Measurements from ENCODE around the gene RTTN.

Gene RTTN

DNA sequence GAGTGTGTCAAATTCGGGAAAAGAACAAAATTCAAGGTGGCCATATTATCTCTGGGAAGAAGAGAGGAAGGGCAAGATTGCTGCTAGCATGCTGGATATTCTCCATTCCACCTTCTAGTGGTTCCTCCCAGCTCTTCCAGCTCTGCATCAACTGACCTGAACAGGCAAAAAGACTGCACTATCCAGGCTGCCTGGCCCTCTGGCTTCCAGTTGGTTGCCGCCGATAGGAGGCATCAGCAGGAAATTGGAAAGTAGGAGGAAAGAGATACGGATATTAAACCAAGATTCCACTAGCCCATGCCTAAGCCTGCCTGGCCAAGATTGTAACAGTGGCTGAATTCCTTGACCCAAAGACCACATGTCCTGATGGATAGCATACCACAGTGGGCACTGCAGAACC is 1.7 kb upstream of the RTTN start:
- DNase-seq, result no peak

DNA sequence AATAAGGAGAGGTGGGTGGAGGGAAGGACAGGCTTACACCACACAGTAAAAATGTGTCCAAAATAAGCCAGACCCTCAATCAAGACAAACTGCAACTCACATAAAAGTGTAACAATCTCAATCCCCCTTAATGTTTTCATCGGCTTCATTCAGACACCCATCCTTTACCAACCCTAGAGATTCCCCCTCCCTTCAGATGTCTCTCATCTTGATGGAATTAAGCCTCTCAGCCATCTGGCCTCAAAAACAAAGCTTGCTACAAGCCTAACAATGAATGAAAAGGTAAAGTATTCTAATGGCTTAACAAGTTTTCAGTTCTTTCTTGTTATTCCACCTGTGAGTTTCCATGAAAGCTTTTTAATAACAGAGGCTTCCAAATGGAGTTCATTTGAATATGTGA is 5.2 kb downstream of the RTTN start:
- DNase-seq, result no peak

DNA sequence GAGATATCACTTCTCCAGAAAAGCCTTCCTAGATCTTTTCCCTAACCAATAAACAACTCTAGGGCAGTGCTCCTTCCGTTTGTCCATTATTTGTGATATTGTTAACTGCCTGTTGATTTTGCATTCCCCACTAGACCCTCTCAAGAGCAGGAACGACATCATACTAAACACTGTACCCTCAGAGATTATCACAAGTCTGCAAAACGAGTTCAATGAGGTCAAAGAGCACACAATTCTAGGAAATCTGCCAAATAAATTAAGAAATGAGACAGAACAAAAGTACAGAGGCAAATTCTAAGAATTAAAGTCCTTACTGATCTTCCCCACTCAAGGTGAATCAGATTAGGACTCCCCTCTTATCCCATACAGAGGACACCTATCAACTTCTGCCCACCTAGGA is 7.6 kb downstream of the RTTN start:
- DNase-seq, result peak in 1 of 5 donors; percentile 39

DNA sequence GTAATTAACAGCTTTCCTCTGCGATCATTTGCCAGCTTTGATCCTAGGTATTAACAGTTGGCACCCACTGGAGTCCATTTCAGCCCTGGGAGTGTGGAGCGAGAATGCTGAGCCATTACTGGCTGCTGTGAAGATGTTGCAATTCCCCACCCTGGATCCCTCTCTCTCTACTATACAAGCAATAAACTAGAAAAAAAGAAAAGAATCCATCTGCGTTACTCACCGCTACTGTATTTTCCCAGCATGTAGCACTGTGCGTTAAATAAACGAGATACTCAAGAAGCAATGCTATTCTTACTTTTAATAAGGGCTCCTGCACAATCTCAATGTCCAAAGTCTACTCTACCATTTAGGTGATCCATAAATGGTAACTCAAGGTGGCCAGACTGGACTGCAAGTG is 8.5 kb downstream of the RTTN start:
- no peak for DNase-seq

DNA sequence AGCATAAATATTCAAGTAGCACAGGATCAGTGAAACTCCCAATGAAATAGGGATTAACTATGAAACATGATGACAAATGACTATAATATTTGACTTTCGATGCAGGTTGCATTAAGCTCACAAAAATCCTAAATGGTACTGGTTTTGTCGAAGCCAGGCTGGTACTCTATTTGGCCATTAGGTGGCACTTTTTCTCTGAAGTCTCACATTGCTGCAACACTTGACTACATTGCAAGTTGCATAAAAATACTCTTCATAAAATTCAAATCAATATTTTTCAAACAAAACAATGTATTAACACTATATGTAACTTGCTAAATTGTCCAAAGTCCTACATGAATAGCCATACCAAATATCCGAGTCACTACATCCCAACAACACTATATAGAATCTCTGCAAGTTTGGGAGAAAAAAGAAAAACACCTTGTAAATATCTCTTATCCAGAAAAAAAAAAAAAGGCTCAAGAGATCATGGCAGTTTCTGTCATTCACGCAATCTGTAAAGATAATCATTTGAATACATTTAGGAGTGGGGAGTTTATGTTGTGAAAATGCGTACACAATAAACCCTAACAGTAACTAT is 9.5 kb downstream of the RTTN start:
- peak in 1 of 5 donors; percentile 33 for DNase-seq

DNA sequence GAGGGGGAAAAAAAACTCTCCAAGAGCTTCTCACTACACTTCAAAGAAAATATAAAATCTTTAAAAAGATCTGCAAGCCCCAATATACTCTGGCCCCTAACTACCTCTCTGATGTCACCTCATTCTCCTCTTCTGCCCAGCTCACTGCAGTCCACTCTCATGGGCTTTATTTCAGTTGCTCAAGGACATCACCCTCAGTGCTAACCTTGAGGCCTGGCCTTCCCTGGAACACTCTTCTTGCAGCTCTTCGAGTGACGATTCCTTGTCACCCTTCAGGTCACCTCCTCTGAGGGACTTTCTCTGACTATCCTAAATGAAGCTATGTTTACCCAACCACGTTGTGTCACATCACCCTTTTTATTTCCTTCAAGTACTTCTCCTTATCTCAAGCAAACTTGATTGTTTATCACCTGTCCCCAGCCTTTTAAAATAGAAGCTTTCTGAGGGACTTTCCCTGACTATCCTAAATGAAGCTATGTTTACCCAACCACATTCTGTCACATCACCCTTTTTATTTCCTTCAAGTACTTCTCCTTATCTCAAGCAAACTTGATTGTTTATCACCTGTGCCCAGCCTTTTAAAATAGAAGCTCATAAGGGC is 10.4 kb downstream of the RTTN start:
- peak in 1 of 5 donors; percentile 14 for DNase-seq

DNA sequence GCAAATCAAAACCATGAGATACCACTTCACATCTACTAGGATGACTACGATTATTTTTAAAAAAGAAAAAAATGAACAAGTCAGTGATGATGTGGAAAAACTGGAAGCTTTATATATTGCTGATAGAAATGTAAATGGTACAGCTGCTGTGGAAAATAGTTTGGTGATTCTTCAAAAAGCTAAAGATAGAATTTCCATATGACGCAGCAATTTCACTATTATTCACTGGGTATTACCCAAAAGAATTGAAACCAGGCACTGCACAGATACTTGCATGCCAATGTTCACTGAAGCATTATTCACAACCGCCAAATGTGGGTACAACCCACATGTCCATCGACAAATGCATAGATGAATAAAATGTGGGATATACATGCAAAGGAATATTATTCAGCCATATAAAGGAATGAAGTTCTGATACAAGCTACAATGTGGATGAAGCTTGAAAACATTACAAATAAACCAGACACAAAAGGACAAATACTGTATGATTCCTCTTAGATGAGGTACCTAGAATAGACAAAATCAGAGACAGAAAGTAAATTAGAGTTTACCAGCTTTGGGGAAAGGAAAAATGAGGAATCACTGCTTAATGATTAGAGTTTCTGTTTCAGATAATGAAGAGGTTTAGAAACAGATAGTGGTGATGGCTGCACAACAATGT is 11.1 kb downstream of the RTTN start:
- peak in 1 of 5 donors; percentile 69 for DNase-seq

DNA sequence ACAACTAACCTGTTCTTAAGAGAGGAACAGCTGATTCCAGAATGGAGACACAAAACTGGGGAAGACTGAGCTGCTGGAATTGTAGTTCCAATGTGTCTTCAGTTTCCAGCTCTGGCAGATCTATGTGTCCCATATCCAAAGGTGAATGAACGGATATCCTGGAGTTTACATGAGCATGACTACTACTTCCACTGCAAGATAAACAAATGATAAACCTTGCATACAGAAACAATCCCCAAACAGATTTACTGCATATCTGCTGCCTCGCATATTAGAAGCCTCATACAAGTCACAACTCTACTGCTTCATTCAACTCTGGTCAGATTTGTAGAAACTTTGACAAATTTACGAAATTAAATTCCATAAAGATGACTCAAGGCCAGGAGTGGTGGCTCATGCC is 15.0 kb downstream of the RTTN start:
- DNase-seq, result no peak

DNA sequence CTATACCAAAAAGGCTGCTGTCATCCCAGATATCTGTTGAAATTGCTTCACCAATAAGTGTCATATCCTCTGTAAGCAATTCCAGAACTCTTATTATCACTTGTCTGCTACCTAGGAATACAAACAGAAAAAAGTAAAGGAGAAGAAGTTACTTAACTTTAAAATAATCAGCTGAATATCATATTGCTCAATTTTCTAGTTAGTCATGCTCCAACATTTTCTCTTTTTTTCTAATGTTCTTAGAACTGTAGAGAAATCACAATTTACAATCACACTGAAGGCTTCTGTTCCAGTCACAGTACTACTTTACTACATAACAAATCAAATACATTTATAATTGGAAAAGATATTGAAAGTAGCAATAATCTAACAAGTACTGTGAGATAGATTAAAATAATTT is 17.4 kb downstream of the RTTN start:
- no peak for DNase-seq

DNA sequence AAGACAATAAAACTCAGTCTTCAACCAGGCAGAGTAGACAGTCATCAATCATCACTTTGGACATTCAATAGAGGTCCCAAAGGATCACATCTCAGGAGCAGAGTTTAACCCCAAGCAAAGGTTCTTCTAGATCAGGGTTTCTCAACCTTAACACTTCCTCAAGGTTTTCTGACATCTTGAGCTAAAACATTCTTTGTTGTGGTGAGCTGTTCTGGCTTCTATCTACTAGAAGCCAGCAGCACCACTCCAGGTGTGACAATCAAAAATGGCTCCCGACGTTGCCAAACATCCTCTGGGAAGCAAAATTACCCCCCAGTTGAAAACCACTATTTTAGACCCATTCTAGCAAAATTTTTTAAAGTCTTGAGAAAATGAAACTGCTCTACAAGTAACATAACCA is 22.0 kb downstream of the RTTN start:
- DNase-seq, result no peak

DNA sequence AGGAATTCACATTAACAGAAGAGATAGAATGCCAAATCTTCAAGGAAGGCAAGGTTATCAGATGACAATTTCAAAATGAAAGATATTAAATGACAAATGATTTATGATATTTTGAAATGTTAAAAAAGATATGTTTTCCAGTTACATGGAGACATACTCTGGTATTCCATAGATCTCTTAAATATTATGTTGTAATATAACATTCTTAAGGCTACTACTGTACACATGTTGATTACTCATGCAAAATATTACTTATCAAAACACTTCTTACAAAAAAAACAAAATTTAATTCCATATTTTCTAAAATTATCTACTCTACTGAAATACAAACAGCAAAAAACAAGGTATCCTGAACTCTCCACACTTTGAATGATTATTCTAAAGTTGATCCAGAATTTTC is 22.9 kb downstream of the RTTN start:
- no peak for DNase-seq

DNA sequence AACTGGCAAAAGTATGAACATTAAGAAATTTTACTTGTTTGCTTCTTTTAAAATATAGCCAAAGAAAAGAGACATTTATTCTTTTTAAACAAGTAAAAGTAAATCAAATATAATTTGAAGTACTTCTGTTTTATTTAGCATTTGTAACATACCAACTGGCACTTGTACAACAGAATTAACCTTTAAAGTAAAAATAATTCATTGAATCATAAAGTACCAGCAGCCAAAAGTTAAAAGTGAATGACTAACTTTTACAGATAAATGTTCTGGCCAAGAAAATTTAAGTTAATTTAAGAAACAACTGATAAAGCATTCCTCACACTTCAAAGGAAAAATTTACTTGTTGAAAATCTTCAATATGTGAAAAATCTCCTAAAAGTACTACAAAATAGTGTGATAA is 23.8 kb downstream of the RTTN start:
- no peak for DNase-seq

DNA sequence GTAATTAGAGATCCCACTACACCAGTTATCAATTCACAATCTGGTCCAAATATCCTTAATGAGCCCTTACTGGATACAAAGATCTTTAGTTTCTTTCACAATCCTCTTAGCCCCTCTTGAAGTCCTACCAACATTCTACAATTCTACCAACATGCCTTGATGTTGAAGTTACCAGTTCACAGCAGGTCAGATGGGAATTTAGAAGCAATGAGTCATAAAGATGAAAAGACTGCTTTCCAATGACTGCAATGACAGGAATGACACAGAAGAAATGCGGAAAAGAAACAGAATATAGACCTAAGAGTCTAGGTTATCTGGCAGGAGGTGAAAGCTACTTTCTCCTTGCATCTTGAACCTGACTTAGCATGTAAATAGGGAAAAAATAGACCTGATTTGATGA is 24.5 kb downstream of the RTTN start:
- DNase-seq, result no peak

DNA sequence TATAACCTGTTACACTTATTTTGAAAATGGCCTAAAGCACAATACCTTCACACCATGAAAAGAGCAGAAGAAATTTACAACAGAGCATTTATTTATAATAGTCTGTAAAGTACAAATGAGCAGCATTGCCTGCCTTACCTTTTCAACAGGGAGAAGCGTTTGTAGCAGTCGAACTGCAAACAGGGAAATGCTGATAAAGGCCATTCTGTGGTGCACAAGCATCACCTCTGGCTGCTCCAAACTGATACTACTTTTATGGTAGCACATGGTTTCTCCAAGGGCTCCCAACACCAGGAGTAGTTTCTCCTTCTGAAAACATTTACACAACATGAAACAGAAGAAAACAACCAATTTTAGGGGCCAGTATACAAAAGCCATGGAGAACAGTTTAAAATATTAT is 28.9 kb downstream of the RTTN start:
- DNase-seq, result no peak

DNA sequence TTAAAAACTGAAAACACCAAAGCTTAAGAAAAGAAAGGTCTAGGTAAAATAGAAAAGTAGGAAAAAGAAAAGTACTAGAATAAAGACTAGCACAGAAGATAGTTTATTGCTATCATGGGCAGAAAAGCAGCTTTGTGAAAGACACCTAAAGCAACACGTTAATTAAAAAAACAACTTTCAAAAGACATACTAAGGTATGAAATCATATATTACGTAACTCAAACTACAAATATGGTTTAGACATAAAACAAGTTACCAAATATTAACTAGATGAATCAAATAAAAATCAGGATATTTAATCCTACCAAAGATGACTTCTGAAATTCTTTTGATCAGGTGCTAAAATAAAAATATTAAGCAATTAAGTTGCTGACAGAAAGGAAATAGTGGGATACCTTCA is 30.3 kb downstream of the RTTN start:
- no peak for DNase-seq

DNA sequence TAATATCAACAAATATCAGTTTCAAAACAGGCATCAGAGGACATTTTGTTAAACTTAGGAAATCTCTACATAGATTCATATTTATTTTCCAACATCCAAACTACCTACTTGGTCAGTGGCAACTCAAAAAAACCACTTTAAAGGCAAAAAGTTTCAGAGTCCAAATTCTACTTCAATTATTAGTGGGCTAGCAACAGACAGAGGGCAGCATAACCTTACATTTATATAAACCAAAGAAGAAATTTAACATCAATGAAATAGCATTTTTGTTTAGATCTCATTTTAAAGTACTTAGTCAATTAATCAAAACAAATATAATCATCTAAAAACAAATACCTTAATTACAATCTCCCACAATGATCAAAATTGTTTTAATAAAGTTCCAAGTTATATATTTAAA is 33.3 kb downstream of the RTTN start:
- DNase-seq, result no peak

DNA sequence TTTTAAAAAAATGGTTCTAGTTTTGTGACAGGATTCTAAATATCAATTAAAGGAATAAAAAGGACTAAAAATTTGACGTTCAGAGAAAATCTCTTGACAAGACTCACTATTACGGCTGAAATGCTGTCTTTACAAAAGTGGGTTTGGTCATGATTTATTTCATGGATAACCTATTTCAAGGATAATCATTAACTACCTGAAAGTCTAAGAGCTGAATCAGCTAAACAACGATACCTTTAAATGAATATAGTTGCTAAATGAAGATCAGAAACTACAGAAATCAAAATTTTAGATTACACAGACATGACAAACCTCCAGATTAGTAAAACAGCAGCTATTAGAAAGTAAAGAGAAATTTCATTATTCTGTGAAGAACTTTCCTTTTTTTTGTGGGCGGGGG is 35.7 kb downstream of the RTTN start:
- no peak for DNase-seq

DNA sequence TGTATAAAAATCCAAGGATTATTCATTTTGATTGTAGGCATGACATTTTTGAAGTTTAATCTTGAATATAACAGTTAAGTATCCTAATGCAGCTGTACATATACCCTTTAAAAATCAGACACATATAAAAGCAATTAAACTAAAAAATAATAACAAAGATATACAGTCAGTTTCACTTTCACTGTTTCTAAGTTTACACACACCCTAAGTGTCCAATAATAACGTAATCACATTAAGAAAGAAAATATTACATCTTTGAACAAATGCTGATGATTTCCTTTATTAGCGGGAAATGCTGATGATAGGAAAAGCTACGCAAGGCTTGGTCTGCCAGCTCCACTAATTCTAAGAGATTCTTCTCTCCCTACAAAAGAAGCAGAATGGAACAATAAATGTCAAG is 38.8 kb downstream of the RTTN start:
- DNase-seq, result no peak

DNA sequence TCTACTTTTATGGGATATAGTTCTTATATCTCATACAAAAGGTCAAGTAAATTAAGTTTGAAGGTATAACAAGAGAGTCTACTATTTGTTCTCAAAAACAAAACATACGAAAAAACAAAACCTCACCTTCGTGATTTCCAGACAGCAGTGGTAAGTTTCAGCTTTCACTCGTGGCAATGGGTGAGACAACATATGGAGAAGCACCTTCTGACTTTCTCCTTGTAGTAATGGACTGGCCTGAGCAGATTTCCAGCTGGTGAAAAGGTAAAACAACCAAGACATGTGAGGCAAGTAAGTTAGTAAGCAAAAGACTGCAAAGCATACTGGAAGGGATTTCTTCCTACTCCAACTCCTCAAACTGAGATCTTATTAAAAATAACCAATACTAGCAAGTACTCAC is 39.6 kb downstream of the RTTN start:
- no peak for DNase-seq

DNA sequence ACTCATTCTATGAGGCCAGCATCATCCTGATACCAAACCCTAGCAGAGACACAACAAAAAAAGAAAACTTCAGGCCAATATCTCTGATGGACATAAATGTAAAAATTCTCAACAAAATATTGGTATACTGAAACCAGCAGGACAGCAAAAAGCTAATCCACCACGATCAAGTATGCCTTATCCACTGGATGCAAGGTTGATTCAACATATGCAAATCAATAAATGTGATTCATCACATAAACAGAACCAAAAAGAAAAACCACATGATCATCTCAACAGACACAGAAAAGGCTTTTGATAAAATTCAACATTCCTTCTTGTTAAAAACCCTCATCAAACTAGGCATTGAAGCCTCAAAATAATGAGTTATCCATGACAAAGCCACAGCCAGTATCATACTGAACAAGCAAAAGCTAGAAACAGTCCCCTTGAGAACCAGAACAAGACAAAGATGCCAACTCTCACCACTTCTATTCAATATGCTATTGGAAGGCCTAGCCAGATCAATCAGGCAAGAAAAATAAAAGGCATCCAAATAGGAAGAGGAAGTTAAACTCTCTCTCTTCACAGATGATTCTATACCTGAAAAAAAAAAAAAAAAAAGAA is 45.3 kb downstream of the RTTN start:
- no peak for DNase-seq

DNA sequence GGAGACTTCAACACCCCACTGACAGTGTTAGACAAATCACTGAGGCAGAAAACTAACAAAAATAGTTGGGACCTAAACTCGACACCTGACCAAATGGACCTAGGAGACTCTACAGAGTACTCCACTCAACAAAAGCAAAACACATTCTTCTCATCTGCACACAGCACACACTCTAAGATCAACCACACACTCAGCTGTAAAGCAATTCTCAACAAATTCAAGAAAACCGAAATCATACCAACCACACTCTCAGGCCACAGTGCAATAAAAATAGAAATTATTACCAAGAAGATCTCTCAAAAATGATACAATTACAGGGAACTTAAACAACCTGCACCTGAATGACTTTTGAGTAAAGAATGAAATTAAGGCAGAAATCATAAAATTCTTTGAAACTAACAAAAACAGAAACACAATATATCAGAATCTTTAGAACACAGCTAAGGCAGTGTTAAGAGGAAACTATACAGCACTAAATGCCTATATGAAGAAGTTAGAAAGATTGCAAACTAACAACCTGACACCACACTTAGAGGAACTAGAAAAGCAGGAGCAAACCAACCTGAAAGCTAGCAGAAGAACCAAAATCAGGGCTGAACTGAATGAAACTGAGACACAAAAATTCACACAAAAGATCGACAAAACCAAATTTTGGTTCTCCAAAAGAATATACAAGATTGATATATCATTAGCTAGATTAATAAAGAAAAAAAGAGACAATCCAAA is 46.3 kb downstream of the RTTN start:
- no peak for DNase-seq

DNA sequence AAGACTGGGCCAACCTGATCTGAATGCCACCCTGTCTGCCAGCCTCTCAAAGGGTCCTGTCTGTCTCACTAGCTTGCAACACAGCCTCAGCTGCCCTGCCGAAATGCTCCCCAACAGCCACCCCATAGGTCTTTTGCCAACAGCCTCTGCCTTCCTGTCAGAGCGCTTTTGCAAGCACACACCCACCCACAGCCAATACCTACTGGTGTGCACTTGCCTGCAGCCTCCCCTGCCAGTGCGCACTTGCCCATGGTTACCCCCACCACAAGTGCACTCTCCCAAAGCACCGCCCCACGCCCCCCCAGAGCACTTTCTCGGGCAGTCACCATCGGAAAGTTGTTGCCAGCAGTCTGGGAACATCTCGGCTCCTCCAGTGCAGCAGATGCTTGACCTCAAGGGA is 48.6 kb downstream of the RTTN start:
- no peak for DNase-seq

DNA sequence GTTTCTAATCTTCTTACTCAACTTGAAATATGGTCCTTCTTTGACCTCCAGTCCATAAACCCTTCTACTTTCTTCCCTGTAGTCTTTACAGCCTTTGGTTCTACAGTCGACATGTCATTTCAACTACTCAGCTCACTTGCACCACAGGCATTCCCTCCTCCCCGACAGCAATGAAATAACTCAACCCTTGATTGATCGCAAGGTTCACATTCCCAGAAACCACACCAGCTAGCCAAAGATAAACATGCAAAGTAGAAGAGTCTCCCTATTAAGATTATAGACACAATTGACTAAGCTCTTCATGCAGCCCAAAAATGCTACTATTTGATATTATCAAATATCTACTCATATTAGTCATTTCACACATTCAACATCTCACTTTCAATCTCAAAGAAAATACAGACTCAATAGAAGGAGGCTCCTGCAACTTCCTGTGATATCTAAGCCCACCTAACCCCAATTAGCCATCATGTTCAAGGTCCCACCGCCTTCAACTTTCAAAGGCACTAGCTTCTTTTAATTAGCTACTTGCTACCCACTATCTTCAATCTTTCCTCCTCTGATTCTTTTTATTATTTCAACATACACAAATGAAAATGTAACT is 50.8 kb downstream of the RTTN start:
- no peak for DNase-seq
